SU-DHL-6 (cell line): ENCODE results near the gene GADD45GIP1.

Source experiments
- H2AFZ ChIP-seq: fragments of 200-600 bp; sonication (generic); 2 replicates; pipeline ENCODE4 v1.6.1; 2014; ENCODE audit warnings: low read depth, mild to moderate bottlenecking, moderate library complexity, mixed read lengths, antibody characterized with exemption, low read length; ENCODE audit not compliant: severe bottlenecking
- H3F3A ChIP-seq: fragments of 200-600 bp; shearing (Covaris generic); 2 replicates; pipeline ENCODE4 v1.6.0; 2016; ENCODE audit warnings: antibody characterized with exemption, mild to moderate bottlenecking; ENCODE audit not compliant: insufficient read depth
- H3K27ac ChIP-seq: fragments of 200-600 bp; sonication (generic); 2 replicates; pipeline ENCODE4 v1.5.1; 2016; ENCODE audit warnings: low read depth, mild to moderate bottlenecking, low read length, moderate library complexity, mixed read lengths
- H3K27me3 ChIP-seq: fragments of 200-600 bp; sonication (generic), shearing (Covaris generic); 2 replicates; pipeline ENCODE4 v1.6.0; 2014; ENCODE audit warnings: mild to moderate bottlenecking, low read length
- H3K36me3 ChIP-seq: fragments of 200-600 bp; sonication (generic); 2 replicates; pipeline ENCODE4 v1.6.1; 2014; ENCODE audit warnings: mild to moderate bottlenecking, low read length, mixed read lengths
- H3K4me2 ChIP-seq: fragments of 300-600, 200-600 bp; shearing (Covaris generic), sonication (generic); 2 replicates; pipeline ENCODE4 v1.6.0; 2014; ENCODE audit warnings: low read length, low read depth, mild to moderate bottlenecking; ENCODE audit not compliant: poor library complexity, severe bottlenecking
- H3K4me3 ChIP-seq: fragments of 200-600 bp; sonication (generic); 2 replicates; pipeline ENCODE4 v1.5.1; 2014; ENCODE audit warnings: antibody characterized with exemption, low read length, mild to moderate bottlenecking, mixed read lengths; ENCODE audit not compliant: insufficient read depth, poor library complexity, severe bottlenecking
- H3K79me2 ChIP-seq: fragments of 200-600 bp; sonication (generic); 2 replicates; pipeline ENCODE4 v1.6.1; 2014; ENCODE audit warnings: mild to moderate bottlenecking, low read length, moderate library complexity; ENCODE audit not compliant: insufficient read depth
- H3K9ac ChIP-seq: fragments of 200-600 bp; sonication (generic); 2 replicates; pipeline ENCODE4 v1.7.0; 2014; ENCODE audit warnings: mild to moderate bottlenecking, low read length
- H3K9me2 ChIP-seq: fragments of 200-600 bp; sonication (generic); replicated peaks from 2 replicates; pipeline ENCODE4 v1.6.1; 2014; ENCODE audit warnings: low read length; ENCODE audit not compliant: insufficient read depth
- H3K9me3 ChIP-seq: fragments of 200-600 bp; sonication (generic); 2 replicates; pipeline ENCODE4 v1.6.1; 2014; ENCODE audit warnings: low read length, mixed read lengths; ENCODE audit not compliant: insufficient read depth
- H4K20me1 ChIP-seq: fragments of 200-600 bp; sonication (generic); 2 replicates; pipeline ENCODE4 v1.6.1; 2014; ENCODE audit warnings: low read depth, mild to moderate bottlenecking, antibody characterized with exemption, low read length, moderate library complexity, mixed read lengths
- EZH2phosphoT487 ChIP-seq: fragments of 200-600 bp; sonication (generic), shearing (Covaris generic); conservative IDR thresholded peaks from 2 replicates; pipeline ENCODE4 v1.6.1; 2018; ENCODE audit warnings: mild to moderate bottlenecking, antibody characterized with exemption, low read length, moderate library complexity, mixed read lengths
- TF ChIP-seq, protein P1 (sequence below): fragments of 200-600 bp; sonication (generic); IDR thresholded peaks from one replicate; pipeline ENCODE4 v1.5.1; 2017; ENCODE audit warnings: antibody characterized with exemption, mild to moderate bottlenecking, low read length, moderate library complexity; ENCODE audit not compliant: insufficient read depth, poor library complexity, severe bottlenecking

GADD45GIP1 gene

DNA sequence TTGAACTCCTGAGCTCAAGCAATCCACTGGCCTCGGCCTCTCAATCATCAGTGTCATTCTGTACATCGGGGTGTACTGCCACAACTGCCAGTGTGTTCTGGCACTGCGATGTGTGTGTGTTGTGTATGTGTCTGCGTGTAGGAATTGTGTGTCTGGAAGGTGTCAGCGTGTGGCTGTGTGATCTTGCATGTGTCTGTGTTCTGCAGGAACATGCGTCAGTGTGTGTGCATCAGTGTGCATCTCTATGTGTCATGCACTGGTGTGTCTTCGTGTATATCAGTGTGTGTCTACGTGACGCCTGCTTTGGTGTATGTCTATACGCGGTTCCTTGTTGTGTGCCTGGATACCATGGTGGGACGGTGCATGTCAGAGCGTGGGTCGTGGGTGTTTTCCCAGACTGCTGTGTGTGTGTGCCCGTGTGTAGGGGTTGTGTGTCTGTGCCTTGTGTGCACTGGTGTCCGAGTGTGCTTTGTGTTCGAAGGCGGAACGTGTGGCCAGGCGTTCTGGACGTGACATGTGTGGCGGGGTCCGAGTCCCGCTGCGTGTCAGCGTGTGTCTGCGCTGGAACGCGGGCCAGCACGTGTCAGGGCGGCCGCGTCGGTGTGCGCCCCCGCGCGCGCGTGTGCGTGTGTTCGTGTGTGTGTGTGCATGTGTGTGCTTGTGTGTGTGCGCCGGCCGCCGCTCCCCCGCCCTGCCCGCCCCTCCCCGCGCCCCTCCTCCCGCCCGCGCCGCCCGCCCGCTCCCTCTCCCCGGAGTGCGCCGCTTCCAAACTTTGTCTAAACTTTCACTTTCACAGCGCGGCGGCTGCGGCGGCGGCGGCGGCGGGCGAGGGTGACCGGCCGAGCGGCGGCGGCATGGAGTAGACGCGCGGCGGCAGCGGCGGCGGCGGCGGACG lies 37.9 kb upstream of the GADD45GIP1 start, which contains the start of gene NFIX:
Gene NFIX, plus strand, starts transcription at position 775 of the 895 bp plus-strand sequence. CDS start 363 bp downstream, outside the sequence.
- H2AFZ ChIP-seq, result no peak within 1 kb of the TSS
- no peak within 1 kb of the TSS for H3K27ac ChIP-seq
- no peaks in the 10 kb centered on the region for H4K20me1 ChIP-seq
- no peaks in the 10 kb centered on the region for H3K9me3 ChIP-seq
- H3K4me2 ChIP-seq, result peak within 1 kb of the TSS; percentile 32
- H3K36me3 ChIP-seq, result no peaks in the 10 kb centered on the region
- no peak for TF ChIP-seq EZH2phosphoT487
- TF ChIP-seq, protein P1, sequence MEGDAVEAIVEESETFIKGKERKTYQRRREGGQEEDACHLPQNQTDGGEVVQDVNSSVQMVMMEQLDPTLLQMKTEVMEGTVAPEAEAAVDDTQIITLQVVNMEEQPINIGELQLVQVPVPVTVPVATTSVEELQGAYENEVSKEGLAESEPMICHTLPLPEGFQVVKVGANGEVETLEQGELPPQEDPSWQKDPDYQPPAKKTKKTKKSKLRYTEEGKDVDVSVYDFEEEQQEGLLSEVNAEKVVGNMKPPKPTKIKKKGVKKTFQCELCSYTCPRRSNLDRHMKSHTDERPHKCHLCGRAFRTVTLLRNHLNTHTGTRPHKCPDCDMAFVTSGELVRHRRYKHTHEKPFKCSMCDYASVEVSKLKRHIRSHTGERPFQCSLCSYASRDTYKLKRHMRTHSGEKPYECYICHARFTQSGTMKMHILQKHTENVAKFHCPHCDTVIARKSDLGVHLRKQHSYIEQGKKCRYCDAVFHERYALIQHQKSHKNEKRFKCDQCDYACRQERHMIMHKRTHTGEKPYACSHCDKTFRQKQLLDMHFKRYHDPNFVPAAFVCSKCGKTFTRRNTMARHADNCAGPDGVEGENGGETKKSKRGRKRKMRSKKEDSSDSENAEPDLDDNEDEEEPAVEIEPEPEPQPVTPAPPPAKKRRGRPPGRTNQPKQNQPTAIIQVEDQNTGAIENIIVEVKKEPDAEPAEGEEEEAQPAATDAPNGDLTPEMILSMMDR, result no peak
- H3K27me3 ChIP-seq, result no peaks in the 10 kb centered on the region
- no peak within 1 kb of the TSS for H3K9ac ChIP-seq
- H3K79me2 ChIP-seq, result no peaks in the 10 kb centered on the region
- H3F3A ChIP-seq, result no peaks in the 10 kb centered on the region
- no peak within 1 kb of the TSS for H3K4me3 ChIP-seq
- H3K9me2 ChIP-seq, result no peaks in the 10 kb centered on the region

DNA sequence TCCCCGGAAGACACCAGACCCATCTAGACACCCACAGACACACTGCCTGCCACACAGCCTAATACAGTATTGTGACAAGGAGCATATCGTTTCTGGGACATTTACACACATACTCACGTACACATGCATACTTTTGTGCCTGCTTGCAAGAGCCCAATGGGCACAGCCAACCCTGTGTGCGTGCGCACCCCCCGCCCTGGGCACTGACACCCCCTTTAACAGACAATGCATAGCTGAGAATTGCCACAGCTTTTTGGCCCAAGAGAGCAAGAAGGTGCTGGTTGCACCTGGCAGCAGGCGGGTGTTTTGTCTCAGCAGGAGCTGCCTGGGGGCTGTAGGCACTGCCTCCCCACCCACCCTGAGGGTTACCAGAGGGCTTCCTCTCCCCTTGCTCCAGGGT lies 36.5 kb upstream of the GADD45GIP1 start:
- Histone ChIP-seq H4K20me1 (no peaks in the 10 kb centered on the region), H3K9ac (no peak overlapping the region), H3K9me3 (no peaks in the 10 kb centered on the region), H3K9me2 (no peaks in the 10 kb centered on the region), H3K4me3 (no peak overlapping the region), H3K4me2 (no peak overlapping the region), H3K27me3 (no peaks in the 10 kb centered on the region), H3F3A (no peaks in the 10 kb centered on the region), H3K79me2 (no peaks in the 10 kb centered on the region), H3K36me3 (no peaks in the 10 kb centered on the region), H2AFZ (no peak overlapping the region), H3K27ac (no peak overlapping the region)
- TF ChIP-seq, protein P1, result no peak
- no peak for TF ChIP-seq EZH2phosphoT487

DNA sequence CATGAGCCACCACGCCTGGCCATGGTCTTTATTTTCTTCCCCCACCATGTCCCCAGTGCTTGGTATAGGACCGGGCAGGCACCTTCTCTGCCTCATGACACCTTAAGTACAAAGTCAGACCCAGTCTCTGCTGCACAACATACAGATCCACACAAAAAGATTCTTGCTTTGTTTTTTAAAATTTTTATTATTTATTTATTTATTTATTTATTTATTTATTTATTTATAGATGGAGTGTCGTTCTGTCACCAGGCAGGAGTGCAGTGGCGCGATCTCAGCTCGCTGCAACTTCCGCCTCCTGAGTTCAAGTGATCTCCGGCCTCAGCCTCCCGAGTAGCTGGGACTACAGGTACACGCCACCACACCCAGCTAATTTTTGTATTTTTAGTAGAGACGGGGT lies 35.7 kb upstream of the GADD45GIP1 start:
- Histone ChIP-seq H3K27me3 (no peaks in the 10 kb centered on the region), H3K9ac (no peak overlapping the region), H3K36me3 (no peaks in the 10 kb centered on the region), H3F3A (no peaks in the 10 kb centered on the region), H3K27ac (no peak overlapping the region), H3K9me3 (no peaks in the 10 kb centered on the region), H3K9me2 (no peaks in the 10 kb centered on the region), H4K20me1 (no peaks in the 10 kb centered on the region), H3K4me2 (no peak overlapping the region), H3K4me3 (no peak overlapping the region), H3K79me2 (no peaks in the 10 kb centered on the region), H2AFZ (no peak overlapping the region)
- TF ChIP-seq, protein P1, result no peak
- TF ChIP-seq EZH2phosphoT487, result no peak
